Sciatic nerve (tissue), 2 donors: ENCODE data around the gene PHRF1. TPM values are rescaled to one million over a fixed set of nuclear protein-coding genes. Genes with fewer than 3 reads are reported as not detected.
A peak's percentile ranks its signal among the peaks of the same experiment; 100 is the strongest.

ENCODE experiments used
- ATAC-seq: fragments of 200-7000 bp; cut with Tn5 transposase; one replicate; pipeline ENCODE4 v1.9.1; 2020; ENCODE audit warnings: mild to moderate bottlenecking, moderate library complexity
- DNase-seq: peaks from one replicate; pipeline ENCODE4 v3.0.0-alpha.2; 2020; ENCODE audit warnings: low spot score
- intact Hi-C: fragments of 100-400 bp; cut with DNase I; formaldehyde crosslinking; loops from one replicate; pipeline ENCODE4 v1.14.2; 2022
- total RNA-seq: library from RNA; stranded (reverse); fragmentation: NEBNext Ultra II Directional; extraction: Animal tissue kit (Norgen Biotek cat#: 25700); gene quantifications from one replicate; pipeline ENCODE4 v1.2.1, GENCODE V29; 2021
- donor health status: DM: no; HTN: no; CAD: no.
- donor health status: DM: no; HTN: no; CAD: no.

The PHRF1 gene
- total RNA-seq, 1 donor from 2014 or later, result 33.5 TPM

GRCh38 chr11:555227-555779 is 21.0 kb upstream of the PHRF1 start:
- ATAC-seq, result no peak
- intact Hi-C loops, result no loop called here
- no peak for DNase-seq

- intact Hi-C loops, result no loop called here
- DNase-seq (no peak), ATAC-seq (no peak)
These were observed 20.2 kb upstream of the PHRF1 start for GRCh38 chr11:555780-556661.

- intact Hi-C loops, result no loop called here
- no peak for ATAC-seq
- no peak for DNase-seq
These were observed 19.5 kb upstream of the PHRF1 start for GRCh38 chr11:556662-557256.

GRCh38 chr11:557328-558132 is 18.7 kb upstream of the PHRF1 start:
- no peak for DNase-seq
- intact Hi-C loops, result no loop called here
- ATAC-seq, result no peak

GRCh38 chr11:558503-558902 is 17.8 kb upstream of the PHRF1 start:
- ATAC-seq, result no peak
- no peak for DNase-seq
- intact Hi-C loops, result no loop called here

GRCh38 chr11:559020-559620 is 17.1 kb upstream of the PHRF1 start:
- ATAC-seq (no peak), DNase-seq (no peak)
- intact Hi-C loops, result no loop called here

GRCh38 chr11:559712-560304 is 16.5 kb upstream of the PHRF1 start:
- ATAC-seq (no peak), DNase-seq (no peak)
- intact Hi-C loops, result no loop called here

DNA sequence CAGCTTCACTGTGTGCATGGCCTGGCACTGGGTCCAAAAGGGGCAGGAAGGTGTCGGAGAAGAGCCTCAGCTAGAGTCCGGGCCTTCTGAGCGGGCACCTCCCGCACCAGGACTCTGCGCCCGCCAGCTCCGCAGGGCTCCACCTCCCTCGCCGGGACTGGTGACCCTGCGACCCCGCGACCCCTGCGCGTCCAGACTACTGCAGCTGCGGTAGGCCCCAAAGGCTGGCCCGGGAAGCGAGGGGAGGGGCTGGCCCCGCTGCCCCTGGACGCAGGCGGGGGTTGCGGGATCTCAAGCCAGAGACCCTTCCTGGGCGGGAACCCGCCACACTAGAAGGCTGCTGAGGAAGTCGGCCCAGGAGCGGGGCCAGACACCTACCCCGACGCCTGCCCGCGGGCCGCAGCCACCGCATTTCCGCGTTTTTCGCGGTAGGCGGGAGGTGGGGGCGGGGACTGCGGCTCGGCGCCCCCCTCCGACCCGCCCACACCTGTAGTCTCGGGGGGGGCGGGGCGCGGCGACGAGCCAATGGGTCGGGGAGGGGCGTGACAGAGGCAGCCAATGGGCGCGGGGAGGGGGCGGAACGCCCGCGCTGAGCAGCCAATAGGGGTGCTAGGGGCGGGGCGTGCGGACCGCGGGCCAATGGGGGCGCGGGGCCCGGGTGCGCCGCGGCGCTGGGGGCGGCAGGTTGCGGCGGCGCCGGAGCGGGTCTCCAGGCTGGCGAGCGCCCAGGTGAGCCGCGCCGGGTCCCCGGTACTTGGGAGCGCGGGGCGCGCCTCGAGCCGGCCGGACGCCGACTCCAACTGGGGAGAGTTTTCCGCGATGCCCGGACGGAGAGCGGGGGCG is 15.7 kb upstream of the PHRF1 start, which contains the start of the genes LMNTD2 and RASSF7:
Gene LMNTD2, minus strand, starts transcription at position 434 of the 843 bp plus-strand sequence. Its CDS starts 22 bp downstream, at position 412.
Gene RASSF7, plus strand, starts transcription at position 666 of the 843 bp plus-strand sequence. CDS start 799 bp downstream, outside the sequence.
- peak; percentile 93 for ATAC-seq
- DNase-seq, result peak; percentile 93
- intact Hi-C loops, result no loop called here

GRCh38 chr11:561148-562003 is 14.9 kb upstream of the PHRF1 start:
- no peak for ATAC-seq
- intact Hi-C loops, result no loop called here
- DNase-seq, result no peak

GRCh38 chr11:562046-562645 is 14.1 kb upstream of the PHRF1 start:
- ATAC-seq, result no peak
- DNase-seq, result no peak
- intact Hi-C loops, result no loop called here

DNA sequence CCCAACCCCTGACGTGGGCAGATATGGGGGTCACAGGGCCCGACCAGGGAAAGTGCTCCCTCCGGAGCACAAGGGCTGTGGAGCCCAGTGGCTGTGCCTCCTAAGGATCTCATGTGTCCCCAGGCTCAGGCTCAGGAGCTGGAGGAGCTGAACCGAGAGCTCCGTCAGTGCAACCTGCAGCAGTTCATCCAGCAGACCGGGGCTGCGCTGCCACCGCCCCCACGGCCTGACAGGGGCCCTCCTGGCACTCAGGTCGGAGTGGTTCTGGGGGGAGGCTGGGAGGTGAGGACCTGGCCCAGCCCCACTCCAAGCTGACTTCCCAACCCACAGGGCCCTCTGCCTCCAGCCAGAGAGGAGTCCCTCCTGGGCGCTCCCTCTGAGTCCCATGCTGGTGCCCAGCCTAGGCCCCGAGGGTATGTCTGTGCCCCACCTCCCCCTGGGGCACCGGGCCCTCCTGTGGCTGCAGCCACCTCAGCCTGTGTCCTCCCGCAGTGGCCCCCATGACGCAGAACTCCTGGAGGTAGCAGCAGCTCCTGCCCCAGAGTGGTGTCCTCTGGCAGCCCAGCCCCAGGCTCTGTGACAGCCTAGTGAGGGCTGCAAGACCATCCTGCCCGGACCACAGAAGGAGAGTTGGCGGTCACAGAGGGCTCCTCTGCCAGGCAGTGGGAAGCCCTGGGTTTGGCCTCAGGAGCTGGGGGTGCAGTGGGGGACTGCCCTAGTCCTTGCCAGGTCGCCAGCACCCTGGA is 13.0 kb upstream of the PHRF1 start:
- intact Hi-C loops, result no loop called here
- ATAC-seq (no peak), DNase-seq (no peak)

DNA sequence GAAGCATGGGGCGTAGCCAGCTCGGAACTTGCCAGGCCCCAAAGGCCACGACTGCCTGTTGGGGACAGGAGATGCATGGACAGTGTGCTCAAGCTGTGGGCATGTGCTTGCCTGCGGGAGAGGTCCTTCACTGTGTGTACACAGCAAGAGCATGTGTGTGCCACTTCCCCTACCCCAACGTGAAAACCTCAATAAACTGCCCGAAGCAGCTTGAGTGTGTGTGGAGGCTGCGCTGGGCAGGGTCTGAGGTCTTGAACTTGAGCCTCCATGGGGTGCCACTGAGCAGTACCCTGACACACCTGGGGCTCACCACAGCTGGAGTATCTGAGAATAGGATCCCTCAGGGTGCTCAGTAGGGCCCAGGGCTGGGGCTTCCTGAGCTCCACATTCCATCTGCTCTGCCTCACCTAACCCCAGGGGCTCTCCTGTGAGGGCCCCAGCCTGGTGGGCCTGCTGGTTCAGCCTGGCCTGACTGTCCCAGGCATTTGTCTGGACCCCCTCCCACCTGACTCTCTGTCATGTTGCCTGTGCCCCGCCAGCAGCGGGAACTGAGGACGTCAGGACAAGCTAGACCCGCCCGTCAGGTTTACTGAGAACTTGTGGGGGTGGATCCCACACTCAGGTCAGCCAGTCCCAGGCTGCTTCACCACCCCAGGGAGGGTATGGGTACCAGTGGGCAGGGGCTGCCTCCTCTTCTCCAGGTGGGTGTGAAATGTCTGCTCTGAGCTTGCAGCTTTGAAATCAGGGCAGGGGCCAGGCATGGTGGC is 12.3 kb upstream of the PHRF1 start:
- no peak for ATAC-seq
- intact Hi-C loops, result no loop called here
- no peak for DNase-seq

DNA sequence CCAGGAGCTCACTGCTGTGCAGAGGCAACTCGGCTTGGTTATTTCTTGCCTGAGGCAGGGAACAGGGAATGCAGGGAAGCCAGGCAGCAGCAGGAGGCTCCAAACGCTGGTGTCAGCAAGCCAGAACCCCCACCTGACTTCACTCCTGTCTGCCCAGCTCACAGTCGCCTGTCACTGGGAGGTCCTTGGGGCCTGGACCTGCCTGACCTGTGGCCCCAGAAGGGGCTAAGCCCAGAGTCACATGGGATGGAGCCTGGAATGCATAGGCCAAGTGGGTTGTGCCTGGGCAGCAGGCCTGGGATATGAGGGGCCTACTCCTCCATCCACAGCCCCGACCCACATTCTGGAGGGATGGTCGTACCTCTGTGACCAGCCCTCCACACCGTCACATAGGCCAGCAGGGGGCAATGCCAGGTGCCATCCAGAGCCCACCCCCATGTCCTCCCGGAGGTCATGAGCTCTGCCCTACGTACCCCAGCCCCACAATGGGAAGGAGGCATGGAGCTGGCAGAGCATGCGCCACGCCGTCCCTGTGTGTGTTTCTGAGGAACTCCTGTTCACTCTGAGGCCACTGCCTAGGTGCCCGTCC is 10.3 kb upstream of the PHRF1 start:
- intact Hi-C loops, result no loop called here
- DNase-seq (no peak), ATAC-seq (no peak)

GRCh38 chr11:567011-567628 is 9.2 kb upstream of the PHRF1 start:
- ATAC-seq (no peak), DNase-seq (no peak)
- intact Hi-C loops, result no loop called here
